ENCODE data around the gene FAR2. TPM values are rescaled to one million over a fixed set of nuclear protein-coding genes. Genes with fewer than 3 reads are reported as not detected.
"Not testable (repeated sequence)": the region's sequence is repeated elsewhere in the genome, so short reads cannot be mapped to it uniquely, and the experiment has no call there.

FAR2 gene
- total RNA-seq, 6 experiments from 2014 or later = 0.17 to 14.0 (median 8.5) TPM

DNA sequence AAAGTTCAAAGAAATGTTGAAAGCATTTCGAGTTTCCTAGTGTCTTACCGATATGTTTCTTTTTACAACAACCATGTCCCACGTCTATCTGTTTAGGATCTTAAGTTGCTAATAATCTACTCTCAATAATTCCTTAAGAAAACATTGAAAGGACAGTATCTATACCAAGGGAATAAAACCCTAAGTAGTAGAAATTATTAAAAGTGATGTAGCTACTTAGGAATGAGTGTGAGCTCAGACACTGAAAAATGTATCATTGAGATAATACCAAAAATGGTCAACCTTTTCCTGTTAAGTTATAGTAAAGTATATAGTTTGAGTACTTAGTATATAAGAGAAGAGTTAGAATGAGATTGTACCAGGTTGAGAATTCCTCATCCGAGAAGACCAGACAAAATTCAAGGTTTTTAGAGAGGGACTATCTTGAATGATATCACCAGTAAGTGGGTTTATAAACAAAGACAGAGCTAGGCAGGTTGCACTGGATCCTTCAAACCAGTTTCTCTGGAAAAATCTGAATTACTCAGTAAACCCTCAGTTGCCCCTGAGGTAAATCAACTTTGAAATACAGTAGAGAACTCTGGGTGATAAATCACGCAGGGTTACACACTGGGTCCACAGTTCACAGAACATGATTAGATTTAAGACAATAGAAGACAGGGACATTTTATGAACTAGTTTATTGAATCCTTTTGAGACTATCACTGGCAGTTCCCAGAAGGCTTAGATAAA, 135.1 kb downstream of the FAR2 start:
- Mint-ChIP-seq H3K4me3 (no peak overlapping the region), H3K27ac (no peak overlapping the region), H3K27me3 (ENCODE audit: insufficient read depth) (no peaks in the 10 kb centered on the region)

DNA sequence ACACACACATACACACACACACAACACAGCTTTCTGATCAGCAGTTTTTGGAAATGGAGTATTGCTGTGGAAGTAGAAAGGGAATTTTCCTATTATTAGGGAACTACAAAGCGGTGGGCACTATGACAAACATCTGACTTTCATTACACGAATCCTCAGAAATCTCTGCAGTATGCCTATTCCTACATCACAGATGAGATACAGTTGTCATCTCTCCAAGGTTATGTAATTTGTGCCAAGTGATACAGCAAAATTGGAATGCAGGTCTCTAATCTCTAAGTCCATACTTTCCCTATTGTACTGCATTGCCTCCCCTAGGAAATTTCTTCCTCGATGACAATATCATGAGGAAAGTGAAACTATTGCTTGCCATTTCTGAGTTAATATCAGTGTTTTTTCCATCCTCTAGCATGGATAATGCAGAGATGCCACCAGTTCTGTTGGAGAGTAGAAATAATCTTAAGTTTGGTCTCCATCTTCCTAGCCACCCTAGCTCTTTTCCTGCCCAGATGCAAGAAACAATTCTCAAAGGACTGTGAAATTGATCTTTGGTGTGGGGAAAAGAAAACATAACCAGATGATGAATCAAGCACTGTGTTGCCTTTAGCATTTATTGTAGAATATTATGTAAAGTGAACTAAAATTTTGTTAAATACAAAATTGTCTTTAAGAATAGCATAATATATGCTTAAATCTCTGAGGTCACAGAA, 137.2 kb downstream of the FAR2 start:
- no peak overlapping the region for H3K4me3 Mint-ChIP-seq
- TF ChIP-seq, protein P1, sequence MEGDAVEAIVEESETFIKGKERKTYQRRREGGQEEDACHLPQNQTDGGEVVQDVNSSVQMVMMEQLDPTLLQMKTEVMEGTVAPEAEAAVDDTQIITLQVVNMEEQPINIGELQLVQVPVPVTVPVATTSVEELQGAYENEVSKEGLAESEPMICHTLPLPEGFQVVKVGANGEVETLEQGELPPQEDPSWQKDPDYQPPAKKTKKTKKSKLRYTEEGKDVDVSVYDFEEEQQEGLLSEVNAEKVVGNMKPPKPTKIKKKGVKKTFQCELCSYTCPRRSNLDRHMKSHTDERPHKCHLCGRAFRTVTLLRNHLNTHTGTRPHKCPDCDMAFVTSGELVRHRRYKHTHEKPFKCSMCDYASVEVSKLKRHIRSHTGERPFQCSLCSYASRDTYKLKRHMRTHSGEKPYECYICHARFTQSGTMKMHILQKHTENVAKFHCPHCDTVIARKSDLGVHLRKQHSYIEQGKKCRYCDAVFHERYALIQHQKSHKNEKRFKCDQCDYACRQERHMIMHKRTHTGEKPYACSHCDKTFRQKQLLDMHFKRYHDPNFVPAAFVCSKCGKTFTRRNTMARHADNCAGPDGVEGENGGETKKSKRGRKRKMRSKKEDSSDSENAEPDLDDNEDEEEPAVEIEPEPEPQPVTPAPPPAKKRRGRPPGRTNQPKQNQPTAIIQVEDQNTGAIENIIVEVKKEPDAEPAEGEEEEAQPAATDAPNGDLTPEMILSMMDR (IDR thresholded peaks at IDR 0.05) = no peak

More for the DNA sequence above, 135.1 kb downstream of the FAR2 start:
- H3K4me1 Mint-ChIP-seq (ENCODE audit: low read depth) = peaks cover 12% of the 10 kb centered on the region; the same call in 1 of the 2 replicates
- DNase-seq = no peak
- H3K36me3 Mint-ChIP-seq (ENCODE audit: low read depth) = no peaks in the 10 kb centered on the region; the same call in 1 of the 2 replicates
- H3K9me3 Mint-ChIP-seq = 0 out of 2 replicates have a peak, but pooled peaks cover 6% of the 10 kb centered on the region
- TF ChIP-seq, protein P1 (IDR thresholded peaks at IDR 0.05) = no peak

DNA sequence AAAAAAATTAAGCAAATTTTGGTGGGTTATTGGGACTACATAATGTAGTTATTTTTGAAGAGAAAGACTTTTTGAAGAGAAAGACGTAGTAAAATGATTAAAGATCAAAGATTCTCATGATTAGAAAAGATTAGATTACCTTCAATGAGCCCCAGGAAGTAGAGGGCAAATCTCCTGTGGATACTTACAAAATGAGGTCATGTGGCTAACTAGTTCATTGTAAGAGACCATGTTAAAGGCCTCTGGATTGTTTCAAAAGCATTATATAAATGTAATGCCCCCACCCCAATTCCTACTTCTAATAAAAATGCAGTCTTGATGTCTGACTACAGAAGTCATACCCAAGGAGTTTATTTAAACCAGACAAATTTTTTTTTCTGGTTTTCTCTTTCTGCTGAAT, 138.5 kb downstream of the FAR2 start:
- TF ChIP-seq, protein P1 (IDR thresholded peaks at IDR 0.05) = no peak
- no peaks in the 10 kb centered on the region for H3K27me3 Mint-ChIP-seq (ENCODE audit: insufficient read depth)
- no peak overlapping the region for H3K4me3 Mint-ChIP-seq
- no peaks in the 10 kb centered on the region; the same call in 1 of the 2 replicates for H3K36me3 Mint-ChIP-seq (ENCODE audit: low read depth)
- no peak overlapping the region for H3K27ac Mint-ChIP-seq
- peaks cover 8% of the 10 kb centered on the region; the same call in 1 of the 2 replicates for H3K4me1 Mint-ChIP-seq (ENCODE audit: low read depth)
- 0 out of 2 replicates have a peak, but pooled peaks cover 6% of the 10 kb centered on the region for H3K9me3 Mint-ChIP-seq
- DNase-seq = no peak

More for the DNA sequence above, 137.2 kb downstream of the FAR2 start:
- no peaks in the 10 kb centered on the region; the same call in 1 of the 2 replicates for H3K36me3 Mint-ChIP-seq (ENCODE audit: low read depth)
- H3K27me3 Mint-ChIP-seq (ENCODE audit: insufficient read depth) = no peaks in the 10 kb centered on the region
- no peak overlapping the region for H3K27ac Mint-ChIP-seq
- no peak for DNase-seq
- peaks cover 8% of the 10 kb centered on the region; the same call in 1 of the 2 replicates for H3K4me1 Mint-ChIP-seq (ENCODE audit: low read depth)
- 0 out of 2 replicates have a peak, but pooled peaks cover 6% of the 10 kb centered on the region for H3K9me3 Mint-ChIP-seq

DNA sequence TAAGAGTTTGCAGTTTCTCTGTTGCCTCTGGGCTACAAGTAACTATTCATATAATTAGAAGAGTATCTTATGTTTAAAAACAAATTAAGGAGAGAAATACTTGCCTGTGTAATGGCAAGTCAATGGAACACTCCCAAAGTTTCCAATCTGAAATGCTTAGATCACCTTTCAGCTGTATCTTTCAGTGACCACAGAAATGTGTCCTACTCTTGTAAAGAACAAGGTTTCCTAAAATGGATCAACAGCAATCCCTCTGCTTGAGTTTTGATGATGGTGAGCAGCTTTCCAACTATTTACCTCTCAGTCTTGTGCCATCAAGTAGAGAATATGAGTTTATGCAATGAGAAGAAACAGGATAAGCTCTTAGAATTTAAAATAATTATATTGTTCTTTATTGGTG, 139.0 kb downstream of the FAR2 start:
- H3K4me3 Mint-ChIP-seq = no peak overlapping the region
- TF ChIP-seq, protein P1 (IDR thresholded peaks at IDR 0.05) = no peak
- DNase-seq = no peak
- H3K36me3 Mint-ChIP-seq (ENCODE audit: low read depth) = no peaks in the 10 kb centered on the region; the same call in 1 of the 2 replicates
- H3K9me3 Mint-ChIP-seq = 0 out of 2 replicates have a peak, but pooled peaks cover 6% of the 10 kb centered on the region
- no peaks in the 10 kb centered on the region for H3K27me3 Mint-ChIP-seq (ENCODE audit: insufficient read depth)
- H3K4me1 Mint-ChIP-seq (ENCODE audit: low read depth) = peaks cover 8% of the 10 kb centered on the region; the same call in 1 of the 2 replicates
- H3K27ac Mint-ChIP-seq = no peak overlapping the region

DNA sequence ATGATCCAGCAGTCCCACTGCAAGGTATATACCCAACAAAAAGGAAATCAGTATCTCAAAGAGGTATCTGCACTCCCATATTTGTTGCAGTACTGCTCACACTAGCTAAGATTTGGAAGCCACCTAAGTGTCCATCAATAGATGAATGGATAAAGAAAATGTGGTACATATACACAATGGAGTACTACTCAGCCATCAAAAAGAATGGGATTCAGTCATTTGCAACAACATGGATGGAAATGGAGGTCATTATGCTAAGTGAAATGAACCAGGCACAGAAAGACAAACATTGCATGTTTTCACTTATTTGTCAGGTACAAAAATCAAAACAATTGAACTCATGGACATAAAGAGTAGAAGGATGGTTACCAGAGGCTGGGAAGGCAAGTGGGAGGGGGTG, 141.4 kb downstream of the FAR2 start:
- not testable (repeated sequence) for H3K9me3 Mint-ChIP-seq; H3K4me1 Mint-ChIP-seq (ENCODE audit: low read depth); H3K27me3 Mint-ChIP-seq (ENCODE audit: insufficient read depth)

DNA sequence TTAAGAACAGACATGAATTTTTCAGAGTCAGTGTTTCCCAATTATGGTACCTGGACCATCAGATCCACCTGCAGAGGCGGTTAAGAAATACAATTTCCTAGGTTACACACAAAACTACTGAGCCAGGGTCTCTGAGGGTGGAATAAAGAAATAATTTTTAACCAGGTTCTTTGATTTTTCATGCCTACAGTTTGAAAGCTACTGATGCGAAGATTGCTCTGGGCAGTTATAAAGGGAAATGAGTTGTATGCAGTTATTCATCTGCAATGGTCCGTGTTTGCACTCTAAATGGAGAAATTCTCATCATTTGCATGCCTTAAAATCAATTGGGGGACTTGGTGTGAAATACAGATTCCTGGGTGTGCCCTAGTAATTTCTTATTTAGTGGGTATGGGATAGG, 142.1 kb downstream of the FAR2 start:
- Mint-ChIP-seq H3K27ac (no peak overlapping the region), H3K36me3 (ENCODE audit: low read depth) (no peaks in the 10 kb centered on the region), H3K4me3 (no peak overlapping the region), H3K9me3 (no peaks in the 10 kb centered on the region), H3K4me1 (ENCODE audit: low read depth) (no peaks in the 10 kb centered on the region), H3K27me3 (ENCODE audit: insufficient read depth) (no peaks in the 10 kb centered on the region; the same call in 1 of the 2 replicates)
- no peak for DNase-seq
- TF ChIP-seq, protein P1 (IDR thresholded peaks at IDR 0.05) = no peak

More for the DNA sequence above, 141.4 kb downstream of the FAR2 start:
- H3K36me3 Mint-ChIP-seq (ENCODE audit: low read depth); H3K27ac Mint-ChIP-seq; H3K4me3 Mint-ChIP-seq; DNase-seq: not testable (repeated sequence)

All from HFFc6 (cell line).